Naive thymus-derived CD4-positive, alpha-beta T cell (primary cell): Measurements from ENCODE around the gene CTNNA3. TPM values are rescaled to one million over a fixed set of nuclear protein-coding genes. Genes with fewer than 3 reads are reported as not detected.

Experiments used
- ATAC-seq: fragments of 150-1000 bp; cut with Tn5 transposase; 2 replicates; pipeline ENCODE4 v1.10.0; 2021; ENCODE audit warnings: mild to moderate bottlenecking, moderate library complexity
- CTCF ChIA-PET: fragments of 350-600 bp; sonication (Branson Sonifier 250); formaldehyde crosslinking; loops from one replicate; lab custom pipeline; 2021; ENCODE audit warnings: antibody characterized with exemption; lab: Charles Lee
- POLR2A ChIA-PET: fragments of 350-600 bp; sonication (Branson Sonifier 250); formaldehyde crosslinking; loops from one replicate; lab custom pipeline; 2021; ENCODE audit warnings: antibody characterized with exemption, inconsistent platforms; lab: Charles Lee
- DNase-seq, 9 donors: peaks; one replicate each; pipeline versions ENCODE4 v3.0.0 to v3.0.0-alpha.2; 2020 to 2022; ENCODE audit warnings: mixed read lengths in 1 of 9
- H3K27ac ChIP-seq: one replicate; pipeline ENCODE4 v1.7.0; 2013; ENCODE audit warnings: mild to moderate bottlenecking, low read depth, low read length, moderate library complexity
- H3K27me3 ChIP-seq, 2 donors: one replicate each; pipeline ENCODE4 v1.7.0; 2013; ENCODE audit warnings: low read length in 2 of 2, mild to moderate bottlenecking in 2 of 2, moderate library complexity in 2 of 2; ENCODE audit not compliant: control insufficient read depth in 2 of 2, insufficient read depth in 2 of 2
- H3K36me3 ChIP-seq, 3 experiments: 1 replicate in 2 of 3; 2 replicates in 1 of 3; pipeline ENCODE4 v1.7.0; 2013; ENCODE audit warnings: low read length in 3 of 3, mild to moderate bottlenecking in 3 of 3, moderate library complexity in 1 of 3; ENCODE audit not compliant: insufficient read depth in 3 of 3, control insufficient read depth in 2 of 3
- H3K4me1 ChIP-seq, 2 donors: one replicate each; pipeline ENCODE4 v1.7.0; 2013; ENCODE audit warnings: low read length in 2 of 2, mild to moderate bottlenecking in 2 of 2, moderate library complexity in 1 of 2; ENCODE audit not compliant: control insufficient read depth in 2 of 2, insufficient read depth in 2 of 2
- H3K4me3 ChIP-seq: 2 replicates; pipeline ENCODE4 v1.7.0; 2013; ENCODE audit warnings: mild to moderate bottlenecking, low read length
- H3K9me3 ChIP-seq, 3 experiments: 1 replicate in 2 of 3; 2 replicates in 1 of 3; pipeline ENCODE4 v1.7.0; 2013; ENCODE audit warnings: low read length in 3 of 3; ENCODE audit not compliant: control insufficient read depth in 2 of 3
- H3K27ac Mint-ChIP-seq, 9 donors: one replicate each; pipeline ENCODE4 v1.8.0; 2020 to 2022; ENCODE audit warnings: mixed read lengths in 9 of 9, mild to moderate bottlenecking in 8 of 9, moderate library complexity in 5 of 9, inconsistent platforms in 2 of 9
- H3K27me3 Mint-ChIP-seq, 5 donors: one replicate each; pipeline ENCODE4 v1.8.0; 2021 to 2022; ENCODE audit warnings: mixed read lengths in 5 of 5, mild to moderate bottlenecking in 1 of 5
- H3K36me3 Mint-ChIP-seq, 5 donors: one replicate each; pipeline ENCODE4 v1.8.0; 2020 to 2022; ENCODE audit warnings: mixed read lengths in 5 of 5, mild to moderate bottlenecking in 3 of 5, inconsistent platforms in 1 of 5
- H3K4me1 Mint-ChIP-seq, 7 donors: one replicate each; pipeline ENCODE4 v1.8.0; 2020 to 2022; ENCODE audit warnings: mixed read lengths in 7 of 7, mild to moderate bottlenecking in 3 of 7, inconsistent platforms in 1 of 7
- H3K4me3 Mint-ChIP-seq, 10 donors: one replicate each; pipeline ENCODE4 v1.8.0; 2020 to 2022; ENCODE audit warnings: mild to moderate bottlenecking in 10 of 10, mixed read lengths in 10 of 10, moderate library complexity in 6 of 10, inconsistent platforms in 2 of 10
- H3K9me3 Mint-ChIP-seq, 11 donors: one replicate each; pipeline ENCODE4 v1.8.0; 2020 to 2022; ENCODE audit warnings: mixed read lengths in 11 of 11, mild to moderate bottlenecking in 4 of 11, inconsistent platforms in 1 of 11, moderate library complexity in 1 of 11
- intact Hi-C, 2 donors: fragments of 100-400 bp; cut with micrococcal nuclease; formaldehyde crosslinking; loops; one replicate each; pipeline ENCODE4 v1.15.1; 2023
- polyA plus RNA-seq, 2 donors: library from polyadenylated mRNA; unstranded; fragments of 300-500 nt; fragmentation: Illumina TruSeq; gene quantifications; one replicate each; pipeline ENCODE4 v1.2.3, GENCODE V29; 2021
- total RNA-seq, 6 experiments: library from RNA in 5 of 6; stranded (reverse) in 5 of 6; gene quantifications; 1 replicate in 5 of 6; 2 replicates in 1 of 6; pipeline ENCODE4 v1.2.3 and lab custom pipeline; 2021 to 2026

Gene CTNNA3
- total and polyA plus RNA-seq, 7 experiments from 2014 or later, result 0.43 to 0.84 (median 0.71) TPM; not detected in 2

- no peak for ATAC-seq
- Mint-ChIP-seq H3K9me3 (no peaks in the 10 kb centered on the region), H3K27me3 (peaks cover 0 to 31% (median 0%) of the 10 kb centered on the region in 5 donors), H3K4me1 (no peaks in the 10 kb centered on the region), H3K27ac (no peak overlapping the region), H3K4me3 (no peak overlapping the region), H3K36me3 (no peaks in the 10 kb centered on the region)
- Histone ChIP-seq H3K9me3 (no peaks in the 10 kb centered on the region), H3K27me3 (no peaks in the 10 kb centered on the region), H3K36me3 (no peaks in the 10 kb centered on the region), H3K4me3 (no peak overlapping the region), H3K4me1 (no peaks in the 10 kb centered on the region), H3K27ac (no peak overlapping the region)
- CTCF ChIA-PET, result interaction anchor here (1.2 to 1.9 kb wide), 2 partner anchors 11 to 117 kb away, joined by 3 to 6 read pairs; no protein-coding TSS in a partner anchor
- DNase-seq, result no peak
- intact Hi-C loops, result loop anchor here in 1 of 2 donors (10.0 kb wide), 1 partner anchor 491 kb away; no protein-coding TSS in a partner anchor
- POLR2A ChIA-PET, result no interaction called here
Observed at GRCh38 chr10:67663449-67664087, 32.4 kb downstream of the CTNNA3 start.

DNA sequence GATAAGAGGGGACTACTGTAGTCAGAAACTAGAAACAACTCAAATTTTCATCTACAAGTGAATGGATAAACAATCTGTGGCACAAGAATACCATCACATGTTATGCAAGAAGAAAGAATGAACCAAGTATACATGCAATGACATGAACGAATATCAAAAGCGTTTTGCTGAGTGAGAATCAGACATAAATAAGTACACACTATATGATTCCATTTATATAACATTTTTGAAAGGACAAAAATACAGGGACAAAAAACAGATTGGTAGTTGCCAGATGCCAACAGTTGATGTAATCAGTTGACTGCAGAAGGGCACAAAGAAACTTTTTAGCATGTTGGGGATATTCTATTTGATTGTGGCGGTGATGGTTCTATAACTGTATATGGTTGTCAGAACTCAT is 33.6 kb downstream of the CTNNA3 start:
- no peaks in the 10 kb centered on the region for H3K4me1 ChIP-seq
- no peaks in the 10 kb centered on the region for H3K9me3 ChIP-seq
- DNase-seq (no peak), ATAC-seq (no peak)
- no peaks in the 10 kb centered on the region for H3K36me3 ChIP-seq
- no peak overlapping the region for H3K4me3 Mint-ChIP-seq
- H3K27me3 Mint-ChIP-seq, result peaks cover 0 to 35% (median 4%) of the 10 kb centered on the region in 5 donors
- ChIA-PET CTCF (interaction anchor here (1.0 to 1.9 kb wide), 2 partner anchors 114 to 118 kb away, joined by 5 to 6 read pairs; no protein-coding TSS in a partner anchor), POLR2A (no interaction called here)
- intact Hi-C loops, result loop anchor here in 1 of 2 donors (10.0 kb wide), 1 partner anchor 492 kb away; no protein-coding TSS in a partner anchor
- no peaks in the 10 kb centered on the region for H3K27me3 ChIP-seq
- no peaks in the 10 kb centered on the region for H3K36me3 Mint-ChIP-seq
- H3K27ac Mint-ChIP-seq, result no peak overlapping the region
- H3K27ac ChIP-seq, result no peak overlapping the region
- no peaks in the 10 kb centered on the region for H3K9me3 Mint-ChIP-seq
- no peak overlapping the region for H3K4me3 ChIP-seq
- no peaks in the 10 kb centered on the region for H3K4me1 Mint-ChIP-seq

GRCh38 chr10:67659497-67659896 is 36.5 kb downstream of the CTNNA3 start:
- DNase-seq, result no peak
- CTCF ChIA-PET, result interaction anchor here (1.2 kb wide), 1 partner anchor 118 kb away, joined by 3 read pairs; no protein-coding TSS in a partner anchor
- intact Hi-C loops, result no loop called here

GRCh38 chr10:67657775-67658174 is 38.2 kb downstream of the CTNNA3 start:
- Mint-ChIP-seq H3K9me3 (peaks cover 0 to 4% (median 0%) of the 10 kb centered on the region in 11 donors), H3K4me1 (no peaks in the 10 kb centered on the region), H3K4me3 (no peak overlapping the region), H3K27me3 (peaks cover 0 to 26% (median 19%) of the 10 kb centered on the region in 5 donors), H3K36me3 (no peaks in the 10 kb centered on the region), H3K27ac (no peak overlapping the region)
- H3K27ac ChIP-seq, result no peak overlapping the region
- H3K27me3 ChIP-seq, result no peaks in the 10 kb centered on the region
- H3K4me1 ChIP-seq, result no peaks in the 10 kb centered on the region
- ChIA-PET POLR2A (no interaction called here), CTCF (no interaction called here)
- no peaks in the 10 kb centered on the region for H3K36me3 ChIP-seq
- no peak overlapping the region for H3K4me3 ChIP-seq
- H3K9me3 ChIP-seq, result no peaks in the 10 kb centered on the region
- intact Hi-C loops, result no loop called here
- no peak for DNase-seq
- ATAC-seq, result no peak

More at GRCh38 chr10:67659497-67659896, 36.5 kb downstream of the CTNNA3 start:
- no peaks in the 10 kb centered on the region for H3K4me1 Mint-ChIP-seq
- no peak for ATAC-seq
- H3K4me3 Mint-ChIP-seq, result no peak overlapping the region
- H3K9me3 Mint-ChIP-seq, result peaks cover 0 to 3% (median 0%) of the 10 kb centered on the region in 11 donors
- peaks cover 0 to 28% (median 18%) of the 10 kb centered on the region in 5 donors for H3K27me3 Mint-ChIP-seq
- no peak overlapping the region for H3K27ac Mint-ChIP-seq
- H3K4me1 ChIP-seq, result no peaks in the 10 kb centered on the region
- no peak overlapping the region for H3K27ac ChIP-seq
- POLR2A ChIA-PET, result interaction anchor here (0.6 to 0.7 kb wide), 2 partner anchors 23 to 36 kb away, joined by 3 to 5 read pairs; partner anchors contain the start of gene CTNNA3
- H3K9me3 ChIP-seq, result no peaks in the 10 kb centered on the region
- no peak overlapping the region for H3K4me3 ChIP-seq
- no peaks in the 10 kb centered on the region for H3K36me3 Mint-ChIP-seq
- no peaks in the 10 kb centered on the region for H3K36me3 ChIP-seq
- no peaks in the 10 kb centered on the region for H3K27me3 ChIP-seq

GRCh38 chr10:67650558-67650957 is 45.4 kb downstream of the CTNNA3 start:
- intact Hi-C loops, result no loop called here
- no peaks in the 10 kb centered on the region for H3K36me3 ChIP-seq
- DNase-seq, result no peak

GRCh38 chr10:67648613-67649229 is 47.3 kb downstream of the CTNNA3 start:
- ChIA-PET POLR2A (no interaction called here), CTCF (no interaction called here)
- Mint-ChIP-seq H3K27ac (no peak overlapping the region), H3K27me3 (peaks cover 0 to 19% (median 5%) of the 10 kb centered on the region in 5 donors), H3K4me1 (no peaks in the 10 kb centered on the region), H3K9me3 (peaks cover 0 to 10% (median 2%) of the 10 kb centered on the region in 11 donors), H3K4me3 (no peak overlapping the region), H3K36me3 (peaks cover 0 to 5% (median 0%) of the 10 kb centered on the region in 5 donors)
- H3K27me3 ChIP-seq, result no peaks in the 10 kb centered on the region
- no peaks in the 10 kb centered on the region for H3K9me3 ChIP-seq
- no peaks in the 10 kb centered on the region for H3K4me1 ChIP-seq
- no peak overlapping the region for H3K27ac ChIP-seq
- H3K36me3 ChIP-seq, result no peaks in the 10 kb centered on the region
- intact Hi-C loops, result no loop called here
- no peak for DNase-seq
- no peak overlapping the region for H3K4me3 ChIP-seq
- ATAC-seq, result no peak

More at GRCh38 chr10:67650558-67650957, 45.4 kb downstream of the CTNNA3 start:
- Mint-ChIP-seq H3K4me1 (no peaks in the 10 kb centered on the region), H3K27me3 (peaks cover 0 to 19% (median 5%) of the 10 kb centered on the region in 5 donors), H3K27ac (no peak overlapping the region), H3K36me3 (peaks cover 0 to 5% (median 0%) of the 10 kb centered on the region in 5 donors), H3K9me3 (peaks cover 0 to 10% (median 2%) of the 10 kb centered on the region in 11 donors), H3K4me3 (no peak overlapping the region)
- ChIA-PET POLR2A (no interaction called here), CTCF (interaction anchor here (0.9 kb wide), 1 partner anchor 53 kb away, joined by 6 read pairs; no protein-coding TSS in a partner anchor)
- Histone ChIP-seq H3K4me1 (no peaks in the 10 kb centered on the region), H3K9me3 (no peaks in the 10 kb centered on the region), H3K27ac (no peak overlapping the region), H3K27me3 (no peaks in the 10 kb centered on the region), H3K4me3 (no peak overlapping the region)
- no peak for ATAC-seq
